Heart left ventricle (tissue), 13 donors: Measurements from ENCODE around the gene TATDN2.

ENCODE experiments used
- CTCF ChIP-seq, 12 donors: fragments of 200-600 bp; sonication (generic) in 4 of 12; IDR thresholded peaks; one replicate each; pipeline versions ENCODE4 v1.5.0 to v1.8.0; 2018 to 2022; ENCODE audit warnings: antibody characterized with exemption in 12 of 12, mild to moderate bottlenecking in 5 of 12
- POLR2A ChIP-seq, 2 donors: fragments of 450-650 bp; IDR thresholded peaks; one replicate each; pipeline ENCODE4 v1.6.1; 2017; ENCODE audit warnings: antibody characterized with exemption in 2 of 2, mild to moderate bottlenecking in 2 of 2, moderate library complexity in 2 of 2
- donor health status: ischemic (EF 13 %, LVEDD 7.1; RV severe dilation, severe dysfunction).
- donor health status: DM: no; HTN: yes; CAD: no.
- donor health status: DM: no; HTN: no; CAD: no.
- donor health status: ischemic (EF 25% LVEDD 6.9; RV normal size, moderate dysfunction).
- donor health status: ischemic (EF 25% LVEDD 5.7; RV mildly dilated, moderate dysfunction).
- donor health status: ischemic (EF 35%, LVEDD 5.7; RV mildly dilated, moderate dysfunction).
- donor health status: nonischemic (EF 11% LVEDD 7.7; RV severe dilation, severe dysfunction).
- donor health status: DM: yes; HTN: yes; CAD: no.
- donor health status: PGD.
- donor health status: ischemic (EF 29% LVEDD 5.4; RV normal size, mild dysfunction).
- donor health status: nonischemic (EF 23%, LVEDD 6.1; RV moderate dilation, normal function).

DNA sequence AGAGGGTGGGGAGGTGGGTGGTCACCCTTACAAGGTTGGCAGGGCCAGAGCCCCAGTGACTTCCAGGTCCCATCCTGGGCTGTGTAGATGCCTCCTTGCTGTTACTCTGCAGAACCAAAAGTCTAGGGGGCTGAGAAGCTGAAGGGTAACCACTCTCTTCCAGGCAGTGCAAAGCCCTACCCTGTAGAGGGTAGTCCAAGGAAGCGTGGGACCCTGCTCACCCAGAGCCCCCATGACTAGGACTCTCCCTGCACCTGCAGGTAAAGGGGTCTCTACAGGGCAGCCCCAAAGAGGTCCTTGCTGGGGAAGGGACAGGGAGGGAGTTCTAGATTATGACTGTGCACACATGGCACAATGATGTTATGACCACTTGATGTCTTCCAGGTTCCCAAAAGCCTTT, 30.2 kb downstream of the TATDN2 start:
- TF ChIP-seq CTCF (IDR thresholded peaks at IDR 0.05) (no peak), POLR2A (IDR thresholded peaks at IDR 0.05) (no peak)
